Thymus (tissue), 11 donors: Measurements from ENCODE around the gene SEM1. TPM values are rescaled to one million over a fixed set of nuclear protein-coding genes. Genes with fewer than 3 reads are reported as not detected.
A peak's percentile ranks its signal among the peaks of the same experiment; 100 is the strongest.
"Not testable (repeated sequence)": the region's sequence is repeated elsewhere in the genome, so short reads cannot be mapped to it uniquely, and the experiment has no call there.

Experiments used
- DNase-seq, 9 donors: peaks; one replicate each; pipeline ENCODE4 v3.0.0-alpha.2; 2013; ENCODE audit warnings: low spot score in 9 of 9, low read depth in 6 of 9, missing footprints in 1 of 9
- H3K27ac ChIP-seq, 2 donors: one replicate each; pipeline ENCODE4 v1.5.1; 2013; ENCODE audit warnings: control low read depth in 1 of 2, low read depth in 1 of 2, low read length in 1 of 2, mild to moderate bottlenecking in 1 of 2, moderate library complexity in 1 of 2
- H3K27me3 ChIP-seq, 2 donors: one replicate each; pipeline ENCODE4 v1.5.1; 2013; ENCODE audit warnings: low read length in 1 of 2; ENCODE audit not compliant: control insufficient read depth in 2 of 2, insufficient read depth in 1 of 2
- H3K36me3 ChIP-seq, 2 donors: one replicate each; pipeline ENCODE4 v1.5.1; 2013; ENCODE audit warnings: low read length in 1 of 2, mild to moderate bottlenecking in 1 of 2, moderate library complexity in 1 of 2; ENCODE audit not compliant: control insufficient read depth in 2 of 2, insufficient read depth in 2 of 2
- H3K4me1 ChIP-seq, 2 donors: one replicate each; pipeline ENCODE4 v1.5.1; 2013; ENCODE audit warnings: low read length in 2 of 2; ENCODE audit not compliant: control insufficient read depth in 2 of 2, insufficient read depth in 2 of 2
- H3K4me3 ChIP-seq, 2 donors: one replicate each; pipeline ENCODE4 v1.5.1; 2013; ENCODE audit warnings: low read length in 2 of 2, control low read depth in 1 of 2, mild to moderate bottlenecking in 1 of 2
- H3K9me3 ChIP-seq, 2 donors: one replicate each; pipeline ENCODE4 v1.5.1; 2013; ENCODE audit warnings: low read length in 1 of 2, mild to moderate bottlenecking in 1 of 2; ENCODE audit not compliant: control insufficient read depth in 2 of 2, insufficient read depth in 1 of 2
- WGBS: extraction: QIAGEN DNeasy Blood & Tissue Kit; methylation state at CpG from one replicate; pipeline ENCODE4 v1.1.7; 2013; 5-methylcytosine and 5-hydroxymethylcytosine counted together
- polyA plus RNA-seq: library from polyadenylated mRNA; stranded (reverse); fragments of 200-250 nt; gene quantifications from one replicate; pipeline ENCODE4 v1.2.3, GENCODE V29; 2013
- total RNA-seq: library from RNA; stranded (reverse); fragments of 120-200 nt; gene quantifications from one replicate; pipeline ENCODE4 v1.2.4, GENCODE V29; 2013
- donor health status: healthy.

The SEM1 gene
- total and polyA plus RNA-seq, 2 donors: 116 to 126 TPM

- no peaks in the 10 kb centered on the region for H3K9me3 ChIP-seq
- H3K27ac ChIP-seq: no peak overlapping the region
- no peaks in the 10 kb centered on the region for H3K27me3 ChIP-seq
- no peaks in the 10 kb centered on the region for H3K36me3 ChIP-seq
- no peak overlapping the region for H3K4me3 ChIP-seq
- no peak for DNase-seq
- no peaks in the 10 kb centered on the region for H3K4me1 ChIP-seq
- 79% methylated on average over 3 of the region's 3 CpGs for WGBS
These were observed 45.7 kb downstream of the SEM1 start for GRCh38 chr7:96663871-96664445.

- no peaks in the 10 kb centered on the region for H3K27me3 ChIP-seq
- no peaks in the 10 kb centered on the region for H3K4me1 ChIP-seq
- WGBS: 84% methylated on average over 2 of the region's 2 CpGs
- no peak overlapping the region for H3K4me3 ChIP-seq
- no peaks in the 10 kb centered on the region for H3K36me3 ChIP-seq
- H3K9me3 ChIP-seq: no peaks in the 10 kb centered on the region
- no peak overlapping the region for H3K27ac ChIP-seq
- DNase-seq: peak in 2 of 9 donors; percentile 2 to 6
These were observed 46.2 kb downstream of the SEM1 start for GRCh38 chr7:96663457-96663856.

GRCh38 chr7:96662151-96662550, 47.5 kb downstream of the SEM1 start:
- H3K4me1 ChIP-seq, H3K9me3 ChIP-seq, H3K36me3 ChIP-seq, H3K27me3 ChIP-seq, H3K4me3 ChIP-seq, DNase-seq, H3K27ac ChIP-seq: not testable (repeated sequence)
- WGBS: 96% methylated on average over 3 of the region's 3 CpGs

GRCh38 chr7:96658022-96658412, 51.6 kb downstream of the SEM1 start:
- no peaks in the 10 kb centered on the region for H3K36me3 ChIP-seq
- peaks cover 0 to 3% of the 10 kb centered on the region in 2 donors for H3K9me3 ChIP-seq
- no peak overlapping the region for H3K27ac ChIP-seq
- WGBS: 95% methylated on average over 2 of the region's 2 CpGs
- DNase-seq: no peak
- no peak overlapping the region for H3K4me3 ChIP-seq
- no peaks in the 10 kb centered on the region for H3K27me3 ChIP-seq
- no peaks in the 10 kb centered on the region for H3K4me1 ChIP-seq

GRCh38 chr7:96657347-96658021, 52.2 kb downstream of the SEM1 start:
- no peak overlapping the region for H3K27ac ChIP-seq
- H3K9me3 ChIP-seq: peaks cover 0 to 3% of the 10 kb centered on the region in 2 donors
- H3K4me1 ChIP-seq: no peaks in the 10 kb centered on the region
- no peak for DNase-seq
- H3K36me3 ChIP-seq: no peaks in the 10 kb centered on the region
- 91% methylated on average over 7 of the region's 7 CpGs for WGBS
- H3K27me3 ChIP-seq: no peaks in the 10 kb centered on the region
- H3K4me3 ChIP-seq: no peak overlapping the region

GRCh38 chr7:96655956-96656355, 53.7 kb downstream of the SEM1 start:
- Histone ChIP-seq H3K36me3 (no peaks in the 10 kb centered on the region), H3K27me3 (no peaks in the 10 kb centered on the region), H3K27ac (no peak overlapping the region), H3K4me3 (no peak overlapping the region), H3K9me3 (peaks cover 0 to 3% of the 10 kb centered on the region in 2 donors), H3K4me1 (no peaks in the 10 kb centered on the region)
- 94% methylated on average over 2 of the region's 2 CpGs for WGBS
- no peak for DNase-seq

- no peak overlapping the region for H3K27ac ChIP-seq
- H3K4me3 ChIP-seq: no peak overlapping the region
- peaks cover 0 to 3% of the 10 kb centered on the region in 2 donors for H3K9me3 ChIP-seq
- no peaks in the 10 kb centered on the region for H3K4me1 ChIP-seq
- no peak for DNase-seq
- H3K36me3 ChIP-seq: no peaks in the 10 kb centered on the region
- no peaks in the 10 kb centered on the region for H3K27me3 ChIP-seq
- 95% methylated on average over 4 of the region's 4 CpGs for WGBS
These were observed 54.9 kb downstream of the SEM1 start for GRCh38 chr7:96654630-96655188.

- no peak overlapping the region for H3K4me3 ChIP-seq
- no peaks in the 10 kb centered on the region for H3K36me3 ChIP-seq
- no peaks in the 10 kb centered on the region for H3K4me1 ChIP-seq
- DNase-seq: no peak
- H3K9me3 ChIP-seq: no peaks in the 10 kb centered on the region
- no peaks in the 10 kb centered on the region for H3K27me3 ChIP-seq
- no peak overlapping the region for H3K27ac ChIP-seq
- 95% methylated on average over 1 of the region's 1 CpG for WGBS
These were observed 59.7 kb downstream of the SEM1 start for GRCh38 chr7:96649981-96650380.

- no peaks in the 10 kb centered on the region for H3K36me3 ChIP-seq
- H3K27me3 ChIP-seq: no peaks in the 10 kb centered on the region
- no peaks in the 10 kb centered on the region for H3K9me3 ChIP-seq
- H3K27ac ChIP-seq: no peak overlapping the region
- WGBS: 93% methylated on average over 8 of the region's 8 CpGs
- no peak for DNase-seq
- H3K4me1 ChIP-seq: no peaks in the 10 kb centered on the region
- H3K4me3 ChIP-seq: no peak overlapping the region
These were observed 60.9 kb downstream of the SEM1 start for GRCh38 chr7:96648784-96649183.
